Fibroblast of lung (primary cell): Measurements from ENCODE around the gene BTRC. TPM values are rescaled to one million over a fixed set of nuclear protein-coding genes. Genes with fewer than 3 reads are reported as not detected.

Source experiments
- DNase-seq, 2 donors: peaks; one replicate each; pipeline versions ENCODE4 v3.0.0 to v3.0.0-alpha.2; 2010; ENCODE audit warnings: low read depth in 2 of 2
- H2AFZ ChIP-seq: 2 replicates; pipeline ENCODE4 v1.5.1; 2012; ENCODE audit warnings: low read length, control low read depth, inconsistent platforms
- H3K27ac ChIP-seq: 2 replicates; pipeline ENCODE4 v1.5.1; 2011; ENCODE audit warnings: low read length, control low read depth; ENCODE audit not compliant: insufficient read depth
- H3K27me3 ChIP-seq: 2 replicates; pipeline ENCODE4 v1.5.1; 2011; ENCODE audit warnings: mild to moderate bottlenecking, low read length; ENCODE audit not compliant: control insufficient read depth, insufficient read depth
- H3K36me3 ChIP-seq: 2 replicates; pipeline ENCODE4 v1.5.1; 2011; ENCODE audit warnings: low read length; ENCODE audit not compliant: control insufficient read depth, insufficient read depth
- H3K4me1 ChIP-seq: 2 replicates; pipeline ENCODE4 v1.5.1; 2011; ENCODE audit warnings: low read length; ENCODE audit not compliant: control insufficient read depth, insufficient read depth; ENCODE audit errors: extremely low read depth
- H3K4me2 ChIP-seq: 2 replicates; pipeline ENCODE4 v1.5.1; 2011; ENCODE audit warnings: low read length, control low read depth; ENCODE audit not compliant: insufficient read depth; ENCODE audit errors: extremely low read depth
- H3K4me3 ChIP-seq, 4 experiments: fragments of 200-600 bp in 1 of 4; sonication (generic) in 1 of 4; replicated peaks in 1 of 4; 2 replicates each; pipeline ENCODE4 v1.5.1; 2011 to 2016; ENCODE audit warnings: low read length in 4 of 4, low read depth in 3 of 4, mild to moderate bottlenecking in 3 of 4, control low read depth in 2 of 4, inconsistent platforms in 1 of 4, mixed read lengths in 1 of 4; ENCODE audit not compliant: insufficient read depth in 1 of 4; ENCODE audit errors: control extremely low read depth in 1 of 4
- H3K79me2 ChIP-seq: 2 replicates; pipeline ENCODE4 v1.5.1; 2012; ENCODE audit warnings: mild to moderate bottlenecking, low read length, inconsistent platforms; ENCODE audit not compliant: control insufficient read depth, insufficient read depth
- H3K9ac ChIP-seq: 2 replicates; pipeline ENCODE4 v1.5.1; 2011; ENCODE audit warnings: mild to moderate bottlenecking, low read length, control low read depth; ENCODE audit not compliant: insufficient read depth
- H3K9me3 ChIP-seq: 2 replicates; pipeline ENCODE4 v1.5.1; 2012; ENCODE audit warnings: low read depth, low read length; ENCODE audit not compliant: control insufficient read depth, insufficient read depth
- H4K20me1 ChIP-seq: 2 replicates; pipeline ENCODE4 v1.5.1; 2011; ENCODE audit warnings: low read length; ENCODE audit not compliant: control insufficient read depth, insufficient read depth; ENCODE audit errors: extremely low read depth
- EZH2 ChIP-seq: IDR thresholded peaks from 2 replicates; pipeline ENCODE4 v1.5.1; 2012; ENCODE audit warnings: low read length, control low read depth, mild to moderate bottlenecking; ENCODE audit errors: missing control alignments
- polyA plus RNA-seq, 2 donors: library from polyadenylated mRNA; depleted of rRNA in 1 of 2; stranded (reverse) in 1 of 2; unstranded in 1 of 2; fragments of >200 nt; gene quantifications; 2 replicates each; pipeline ENCODE4 v1.2.1, GENCODE V29; 2011 to 2012; ENCODE audit warnings: missing spikeins in 1 of 2
- total RNA-seq: library from RNA; depleted of rRNA; stranded (reverse); fragments of >200 nt; gene quantifications from 2 replicates; pipeline ENCODE4 v1.2.1, GENCODE V29; 2014
- TF ChIP-seq, protein P1 (sequence below), 2 donors: IDR thresholded peaks in 1 of 2; conservative IDR thresholded peaks in 1 of 2; 1 replicate in 1 of 2; 2 replicates in 1 of 2; pipeline ENCODE4 v1.5.1; 2011 to 2012; ENCODE audit warnings: low read length in 2 of 2, control low read depth in 1 of 2, inconsistent platforms in 1 of 2, low read depth in 1 of 2, mild to moderate bottlenecking in 1 of 2

Gene BTRC
- total and polyA plus RNA-seq, 2 donors (not counting 1 experiment from before 2014, with no cell fraction given), result 9.2 to 10.9 TPM

DNA sequence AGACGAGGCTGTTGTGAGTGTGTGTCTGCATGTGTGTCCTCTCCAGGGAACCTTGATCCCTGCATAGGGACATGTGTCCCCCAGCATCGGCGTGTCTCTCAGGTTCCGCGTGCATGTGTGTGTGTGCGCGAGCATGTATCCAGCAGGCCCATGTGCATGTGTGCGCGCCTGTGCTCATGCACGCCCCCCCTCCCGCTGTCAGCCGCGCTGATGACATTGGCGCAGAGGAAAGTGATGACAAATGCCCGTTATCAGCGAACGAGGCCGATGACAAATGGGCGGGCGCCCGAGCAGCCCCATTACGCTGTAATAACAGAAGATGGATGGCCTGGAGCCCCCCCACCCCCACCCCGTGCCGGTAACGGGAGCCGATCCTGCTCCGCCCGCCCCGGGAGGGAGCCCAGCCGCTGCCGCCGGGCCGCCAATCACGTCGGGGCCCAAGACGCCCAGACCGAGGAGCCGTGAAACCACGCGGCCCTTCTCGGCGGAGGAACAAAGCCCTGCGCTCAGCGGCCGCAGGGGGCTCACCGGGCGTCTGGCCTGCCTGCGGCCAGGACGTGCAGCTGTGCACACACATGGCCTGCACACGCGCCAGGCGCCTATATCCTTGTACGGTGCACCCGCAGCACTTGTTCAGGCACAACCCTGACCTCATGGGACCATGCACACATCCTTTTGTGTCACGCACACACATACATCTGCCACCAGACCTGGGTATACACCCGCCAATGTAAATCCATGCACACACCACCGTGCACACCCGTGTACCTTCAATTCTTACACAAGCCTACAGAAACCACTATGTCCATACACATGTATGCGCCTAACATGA is 212.6 kb downstream of the BTRC start:
- Histone ChIP-seq H3K27me3 (peaks cover 23% of the 10 kb centered on the region), H3K4me3 (peak overlapping the region in 1 of 4 experiments; percentile 20), H3K4me1 (peaks cover 6% of the 10 kb centered on the region), H3K9me3 (no peaks in the 10 kb centered on the region), H4K20me1 (no peaks in the 10 kb centered on the region), H3K79me2 (no peaks in the 10 kb centered on the region), H2AFZ (peak overlapping the region; percentile 7), H3K36me3 (no peaks in the 10 kb centered on the region), H3K27ac (no peak overlapping the region), H3K9ac (peak overlapping the region; percentile 5), H3K4me2 (peak overlapping the region; percentile 5)
- TF ChIP-seq, protein P1, sequence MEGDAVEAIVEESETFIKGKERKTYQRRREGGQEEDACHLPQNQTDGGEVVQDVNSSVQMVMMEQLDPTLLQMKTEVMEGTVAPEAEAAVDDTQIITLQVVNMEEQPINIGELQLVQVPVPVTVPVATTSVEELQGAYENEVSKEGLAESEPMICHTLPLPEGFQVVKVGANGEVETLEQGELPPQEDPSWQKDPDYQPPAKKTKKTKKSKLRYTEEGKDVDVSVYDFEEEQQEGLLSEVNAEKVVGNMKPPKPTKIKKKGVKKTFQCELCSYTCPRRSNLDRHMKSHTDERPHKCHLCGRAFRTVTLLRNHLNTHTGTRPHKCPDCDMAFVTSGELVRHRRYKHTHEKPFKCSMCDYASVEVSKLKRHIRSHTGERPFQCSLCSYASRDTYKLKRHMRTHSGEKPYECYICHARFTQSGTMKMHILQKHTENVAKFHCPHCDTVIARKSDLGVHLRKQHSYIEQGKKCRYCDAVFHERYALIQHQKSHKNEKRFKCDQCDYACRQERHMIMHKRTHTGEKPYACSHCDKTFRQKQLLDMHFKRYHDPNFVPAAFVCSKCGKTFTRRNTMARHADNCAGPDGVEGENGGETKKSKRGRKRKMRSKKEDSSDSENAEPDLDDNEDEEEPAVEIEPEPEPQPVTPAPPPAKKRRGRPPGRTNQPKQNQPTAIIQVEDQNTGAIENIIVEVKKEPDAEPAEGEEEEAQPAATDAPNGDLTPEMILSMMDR (conservative IDR thresholded peaks at IDR 0.05 in 1 of 2, IDR thresholded peaks at IDR 0.05 in 1 of 2; ENCODE audit: low read depth in 1 of 2, low read length in 2 of 2), result no peak
- TF ChIP-seq EZH2, result peak; percentile 80
- peak in 1 of 2 donors; percentile 31 for DNase-seq

DNA sequence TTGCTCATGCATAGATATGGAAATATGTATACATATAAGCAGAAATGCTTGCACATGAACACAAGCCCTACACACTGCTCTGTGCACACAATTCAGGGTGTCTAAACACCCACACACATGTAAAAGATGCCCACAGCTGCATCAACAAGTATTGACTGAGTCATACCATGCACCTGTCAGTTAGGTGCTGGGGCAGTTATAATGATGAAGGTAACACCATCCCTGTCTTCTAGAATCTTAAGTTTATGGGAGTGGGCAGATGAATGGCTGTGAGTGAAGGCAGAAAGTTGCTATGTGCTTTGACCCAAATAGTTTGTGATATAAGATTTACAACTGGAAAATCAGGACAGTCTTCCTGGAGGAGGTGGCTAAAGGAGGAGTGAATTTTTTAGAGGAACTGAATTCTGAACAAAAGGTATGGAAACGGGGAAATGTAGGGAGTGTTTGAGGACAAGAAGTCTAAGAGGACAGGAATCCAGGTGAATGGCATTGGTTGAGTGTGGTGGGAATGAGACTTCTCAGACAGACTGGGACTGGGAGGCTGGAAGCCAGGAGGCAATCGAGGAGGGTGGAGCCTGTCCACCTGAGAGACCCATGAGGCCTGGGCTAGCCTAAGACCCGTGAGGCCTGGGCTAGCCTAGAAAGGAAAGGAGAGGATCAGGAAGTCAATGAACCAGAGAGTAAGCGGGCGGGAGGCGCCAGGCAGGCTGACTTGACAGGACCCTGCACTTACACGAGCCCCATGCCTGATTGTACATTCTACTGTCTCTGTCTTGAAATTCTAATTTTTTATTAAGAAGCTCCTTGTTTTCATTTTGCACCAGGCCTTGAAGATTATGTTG is 213.4 kb downstream of the BTRC start:
- H3K4me3 ChIP-seq, result no peak overlapping the region
- TF ChIP-seq EZH2, result no peak
- TF ChIP-seq, protein P1 (conservative IDR thresholded peaks at IDR 0.05 in 1 of 2, IDR thresholded peaks at IDR 0.05 in 1 of 2; ENCODE audit: low read depth in 1 of 2, low read length in 2 of 2), result no peak
- H3K27ac ChIP-seq, result no peak overlapping the region
- no peak overlapping the region for H3K9ac ChIP-seq
- no peaks in the 10 kb centered on the region for H3K36me3 ChIP-seq
- peaks cover 6% of the 10 kb centered on the region for H3K4me1 ChIP-seq
- peaks cover 23% of the 10 kb centered on the region for H3K27me3 ChIP-seq
- no peaks in the 10 kb centered on the region for H4K20me1 ChIP-seq
- no peak for DNase-seq
- H2AFZ ChIP-seq, result no peak overlapping the region
- H3K9me3 ChIP-seq, result no peaks in the 10 kb centered on the region
- no peaks in the 10 kb centered on the region for H3K79me2 ChIP-seq
- no peak overlapping the region for H3K4me2 ChIP-seq
